Measurements from ENCODE around the gene SIAH1. TPM values are rescaled to one million over a fixed set of nuclear protein-coding genes. Genes with fewer than 3 reads are reported as not detected.
"Not testable (repeated sequence)": the region's sequence is repeated elsewhere in the genome, so short reads cannot be mapped to it uniquely, and the experiment has no call there.

Gene SIAH1
- total RNA-seq, 1 donor from 2014 or later: 93.4 TPM

DNA sequence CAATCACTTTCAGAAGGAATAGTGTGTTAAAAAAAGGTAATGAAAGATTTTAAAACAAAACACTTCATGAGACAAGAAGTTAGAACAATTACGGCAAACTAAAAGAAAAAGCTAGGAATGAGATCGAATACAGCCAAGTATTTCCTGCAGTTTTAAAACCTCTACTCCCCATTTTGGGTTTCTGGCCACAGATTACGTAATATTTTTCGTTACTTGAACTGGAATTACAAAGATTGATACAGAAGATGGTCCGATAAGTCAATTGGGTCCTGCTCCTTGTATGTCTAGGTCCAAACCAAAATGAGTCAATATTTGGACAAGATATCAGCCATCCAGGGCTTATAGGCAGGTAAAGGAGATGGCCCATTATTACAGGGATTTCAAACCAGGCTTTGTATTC is 52.2 kb downstream of the SIAH1 start:
- DNase-seq (ENCODE audit: low spot score): no peak

DNA sequence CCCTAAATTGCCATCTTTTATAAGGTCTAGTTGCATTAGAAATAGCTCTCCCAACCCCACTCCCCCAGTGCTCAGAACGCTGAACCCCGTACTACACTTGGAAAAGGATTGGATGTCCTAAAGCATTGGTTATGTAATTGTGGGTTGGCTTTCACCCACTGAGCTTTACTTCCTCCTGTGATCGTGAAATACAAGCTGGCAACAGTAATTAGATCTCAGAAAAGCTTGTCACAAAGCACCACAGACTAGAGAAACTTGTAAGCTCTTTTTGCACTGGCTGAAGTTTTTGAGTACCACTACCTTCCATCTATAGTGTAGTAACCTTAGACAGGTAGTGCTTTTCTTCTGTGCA is 54.4 kb downstream of the SIAH1 start:
- no peak for DNase-seq (ENCODE audit: low spot score)

DNA sequence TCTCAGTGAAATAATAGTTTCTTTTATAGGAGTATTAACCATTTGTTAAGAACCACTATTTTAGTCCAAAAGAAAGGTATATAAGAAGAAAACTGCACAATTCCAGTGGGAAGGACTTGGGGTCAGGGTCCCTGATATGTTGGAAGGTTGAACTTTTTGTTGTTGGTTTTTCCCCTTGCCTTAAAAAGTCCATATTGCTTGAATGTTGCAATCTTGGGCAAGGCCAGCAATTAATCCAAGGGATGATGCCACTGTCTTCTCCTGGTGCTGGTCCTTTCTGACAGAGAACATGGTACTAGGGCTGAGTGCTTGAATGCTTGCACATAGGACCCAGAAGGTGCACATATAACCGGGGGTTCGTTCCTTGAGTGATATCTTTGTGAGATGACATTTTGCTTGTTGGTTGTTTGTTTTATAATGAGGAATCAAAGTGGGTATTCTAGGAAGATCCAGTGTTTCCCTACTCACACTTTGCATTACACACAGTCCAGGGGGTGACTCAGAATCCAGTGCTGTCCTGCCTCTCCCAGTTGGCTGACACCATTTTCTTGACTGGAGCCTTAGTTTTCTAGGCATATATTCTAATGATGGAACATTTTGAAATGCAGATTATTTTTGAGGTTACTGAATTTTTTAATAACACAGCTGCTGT is 54.9 kb downstream of the SIAH1 start:
- no peak for DNase-seq (ENCODE audit: low spot score)

DNA sequence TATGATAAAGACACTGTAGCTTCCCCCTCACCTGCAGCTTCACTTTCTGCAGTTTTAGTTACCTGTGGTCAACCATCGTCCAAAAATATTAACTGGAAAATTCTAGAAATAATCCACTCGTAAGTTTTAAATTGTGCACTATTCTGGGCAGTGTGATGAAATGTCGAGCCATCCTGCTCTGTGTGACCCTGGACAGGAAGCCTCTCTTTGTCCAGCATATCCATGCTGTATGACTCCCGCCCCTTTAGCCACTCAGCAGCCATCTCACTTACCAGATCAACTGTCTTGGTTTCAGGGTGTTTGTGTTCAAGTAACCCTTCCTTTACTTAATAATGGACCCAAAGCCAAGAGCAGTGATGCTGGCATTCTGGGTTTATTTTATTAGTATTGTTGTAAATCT is 56.1 kb downstream of the SIAH1 start:
- DNase-seq (ENCODE audit: low spot score): no peak

DNA sequence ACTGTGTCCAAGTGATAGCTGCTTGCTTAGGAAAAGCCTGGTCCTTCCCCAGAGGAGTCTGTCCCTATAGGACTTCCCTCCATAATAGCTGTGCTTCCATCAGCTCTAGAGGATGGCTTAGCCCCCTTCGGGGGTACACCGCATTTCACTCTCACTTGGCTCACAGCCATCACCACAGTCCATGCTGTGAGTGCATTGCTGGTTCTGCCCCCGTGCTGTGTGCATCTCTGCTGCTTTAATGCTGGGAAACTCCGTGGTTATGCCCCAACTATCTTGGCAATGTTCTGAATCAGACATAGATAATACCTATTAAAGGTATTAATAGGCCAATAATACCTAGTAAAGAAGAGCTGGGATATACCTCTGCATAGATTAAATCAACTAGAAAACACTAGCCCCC is 58.3 kb downstream of the SIAH1 start:
- DNase-seq (ENCODE audit: low spot score): no peak

DNA sequence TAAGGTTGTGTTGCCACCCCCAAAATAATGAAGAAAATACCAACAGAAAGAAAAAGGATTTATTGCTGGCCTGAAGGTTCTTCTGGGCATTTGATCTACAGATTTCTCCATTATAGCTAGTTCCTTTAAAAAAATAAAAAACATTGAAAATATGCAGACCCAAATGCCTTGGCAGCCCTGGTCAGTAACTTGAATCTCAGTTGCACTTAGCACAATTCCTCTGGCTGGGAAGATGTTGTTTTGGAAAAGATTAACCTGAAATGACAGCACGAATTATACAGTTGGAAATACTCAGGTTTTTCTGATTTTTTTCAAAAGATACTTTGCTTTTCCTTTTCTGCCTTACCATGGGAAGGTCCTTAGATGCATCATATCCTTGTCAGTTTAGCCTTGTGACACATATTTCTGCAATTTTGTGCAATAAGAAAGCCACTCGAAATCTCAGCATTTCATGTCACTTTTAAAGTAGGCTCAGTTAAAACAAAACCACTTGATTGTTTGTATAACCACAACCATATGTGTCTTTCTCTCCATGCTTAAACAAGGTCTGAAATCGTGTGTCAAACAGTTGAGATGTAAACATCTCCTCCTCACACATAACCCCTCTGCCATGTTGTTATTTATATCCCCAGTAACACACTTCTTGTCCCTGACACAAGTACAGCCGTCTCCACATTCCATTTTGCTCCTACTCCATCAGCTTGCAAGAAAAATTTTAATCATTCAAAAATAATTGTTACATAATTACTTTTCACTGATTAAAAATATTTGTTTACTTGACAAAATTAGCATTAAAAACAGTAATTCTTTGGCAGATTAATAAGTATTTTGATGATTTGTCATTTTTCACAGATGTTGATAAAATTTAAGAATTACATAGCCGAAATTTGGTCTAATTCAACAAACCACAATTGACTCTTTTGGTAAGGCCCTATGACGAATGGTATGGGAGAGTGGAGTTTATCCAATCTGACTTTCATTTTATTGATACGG is 61.1 kb downstream of the SIAH1 start:
- no peak for DNase-seq (ENCODE audit: low spot score)

DNA sequence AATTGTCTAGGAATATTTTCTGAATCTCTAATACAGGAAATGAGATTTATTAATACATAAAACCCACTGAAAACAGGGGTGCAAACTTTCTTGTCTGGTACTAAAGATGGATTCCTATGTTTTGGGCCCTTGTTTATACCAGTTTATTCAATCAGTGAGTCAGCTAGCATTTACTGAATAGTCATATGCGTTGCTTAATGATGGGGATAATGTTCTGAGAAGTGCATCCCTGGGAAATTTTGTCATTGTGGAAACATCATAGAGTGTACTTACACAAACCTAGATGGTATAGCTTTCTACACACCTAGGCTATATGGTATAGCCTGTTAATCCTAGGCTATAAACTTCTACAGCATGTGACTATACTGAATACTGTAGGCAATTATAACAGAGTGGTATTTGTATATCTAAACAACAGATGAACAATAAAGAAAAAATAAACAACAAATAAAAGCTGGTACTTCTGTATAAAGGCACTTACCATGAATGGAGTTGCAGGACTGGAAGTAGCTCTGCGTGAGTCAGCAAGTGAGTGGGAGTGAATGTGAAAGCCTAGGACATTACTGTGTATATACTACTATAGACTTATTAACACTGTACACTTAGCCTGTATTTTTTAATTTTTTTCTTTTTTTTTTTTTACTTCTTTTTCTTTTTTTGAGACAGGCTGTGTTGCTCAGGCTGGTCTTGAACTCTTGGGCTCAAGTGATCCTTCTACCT is 63.7 kb downstream of the SIAH1 start:
- DNase-seq (ENCODE audit: low spot score): no peak

DNA sequence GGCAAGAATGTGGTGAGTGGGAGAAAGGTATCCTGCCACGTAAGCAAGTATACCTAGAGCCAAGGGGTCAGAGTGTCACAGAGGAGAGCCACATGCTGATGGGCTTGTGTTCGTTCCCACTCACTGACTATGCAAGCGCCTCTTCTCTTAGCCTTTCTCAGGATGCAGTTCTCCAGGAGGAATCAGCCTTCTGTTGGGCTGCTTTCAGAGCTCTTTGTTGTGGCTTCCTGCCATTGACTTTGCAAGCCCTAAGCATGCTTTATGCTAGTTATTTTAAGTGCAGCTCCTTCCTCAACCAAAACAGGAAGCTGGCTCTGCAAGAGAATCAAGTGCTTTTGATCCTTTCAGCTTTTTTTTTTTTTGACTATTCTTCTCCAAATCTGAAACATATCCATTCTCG is 66.6 kb downstream of the SIAH1 start:
- peak; percentile 53 for DNase-seq (ENCODE audit: low spot score)

DNA sequence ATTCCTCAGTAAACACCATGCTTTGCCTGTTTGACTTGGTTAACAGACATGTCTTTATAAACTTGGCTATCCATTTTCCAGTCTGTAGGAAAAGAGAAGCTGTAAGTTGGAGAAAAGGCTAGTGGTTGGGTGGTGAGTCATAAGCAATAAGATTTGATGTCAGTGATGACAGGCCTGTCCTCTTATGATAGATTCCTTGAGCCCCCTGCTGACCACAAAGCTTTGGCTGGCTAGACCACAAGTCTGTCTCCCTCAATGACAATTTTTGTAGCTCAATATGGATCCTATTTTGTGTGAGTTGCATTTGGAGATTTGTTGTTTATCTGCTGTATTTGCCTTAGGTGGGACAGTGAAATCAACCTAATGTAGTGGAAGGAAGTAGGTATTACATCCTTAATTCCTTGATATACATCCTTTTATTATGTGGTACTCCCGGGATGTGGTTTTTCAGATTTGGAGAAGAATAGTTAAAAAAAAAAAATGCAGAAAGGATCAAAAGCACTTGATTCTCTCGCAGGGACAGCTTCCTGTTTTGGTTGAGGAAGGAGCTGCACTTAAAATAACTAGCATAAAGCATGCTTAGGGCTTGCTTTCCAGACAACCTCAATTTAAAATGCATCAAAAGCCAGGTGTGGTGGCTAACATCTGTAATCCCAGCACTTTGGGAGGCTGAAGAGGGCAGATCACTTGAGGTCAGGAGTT is 67.4 kb downstream of the SIAH1 start:
- no peak for DNase-seq (ENCODE audit: low spot score)

DNA sequence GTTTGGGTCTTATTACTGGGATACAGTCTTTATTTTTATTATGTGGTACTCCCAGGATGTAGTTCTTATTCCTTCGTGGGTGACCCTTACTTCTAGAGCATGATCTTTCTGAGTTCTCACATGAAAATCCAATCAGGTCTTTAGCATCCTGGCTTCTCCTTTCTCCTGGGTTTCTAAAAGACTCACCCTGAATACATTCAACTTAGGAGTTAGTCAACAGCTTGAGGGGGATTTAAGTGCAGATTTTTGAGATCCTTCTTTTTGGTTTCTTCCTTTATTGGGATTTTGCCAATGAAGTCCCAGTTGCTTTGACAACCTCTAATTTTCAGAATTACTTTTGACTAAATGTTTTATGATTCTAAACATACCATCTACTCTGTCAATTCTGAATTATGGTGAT is 68.2 kb downstream of the SIAH1 start:
- DNase-seq (ENCODE audit: low spot score): no peak

DNA sequence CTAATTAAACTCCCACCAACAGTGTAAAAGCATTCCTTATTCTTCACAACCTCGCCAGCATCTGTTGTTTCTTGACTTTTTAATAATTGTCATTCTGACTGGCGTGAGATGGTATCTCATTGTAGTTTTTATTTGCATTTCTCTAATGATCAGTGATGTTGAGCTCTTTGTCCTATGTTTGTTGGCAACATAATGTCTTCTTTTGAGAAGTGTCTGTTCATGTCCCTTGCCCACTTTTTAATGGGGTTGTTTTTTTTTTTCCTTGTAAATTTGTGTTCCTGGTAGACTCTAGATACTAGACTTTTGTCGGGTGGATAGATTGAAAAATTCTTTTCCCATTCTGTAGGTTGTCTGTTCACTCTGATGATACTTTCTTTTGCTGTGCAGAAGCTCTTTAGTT is 71.3 kb downstream of the SIAH1 start:
- not testable (repeated sequence) for DNase-seq (ENCODE audit: low spot score)

DNA sequence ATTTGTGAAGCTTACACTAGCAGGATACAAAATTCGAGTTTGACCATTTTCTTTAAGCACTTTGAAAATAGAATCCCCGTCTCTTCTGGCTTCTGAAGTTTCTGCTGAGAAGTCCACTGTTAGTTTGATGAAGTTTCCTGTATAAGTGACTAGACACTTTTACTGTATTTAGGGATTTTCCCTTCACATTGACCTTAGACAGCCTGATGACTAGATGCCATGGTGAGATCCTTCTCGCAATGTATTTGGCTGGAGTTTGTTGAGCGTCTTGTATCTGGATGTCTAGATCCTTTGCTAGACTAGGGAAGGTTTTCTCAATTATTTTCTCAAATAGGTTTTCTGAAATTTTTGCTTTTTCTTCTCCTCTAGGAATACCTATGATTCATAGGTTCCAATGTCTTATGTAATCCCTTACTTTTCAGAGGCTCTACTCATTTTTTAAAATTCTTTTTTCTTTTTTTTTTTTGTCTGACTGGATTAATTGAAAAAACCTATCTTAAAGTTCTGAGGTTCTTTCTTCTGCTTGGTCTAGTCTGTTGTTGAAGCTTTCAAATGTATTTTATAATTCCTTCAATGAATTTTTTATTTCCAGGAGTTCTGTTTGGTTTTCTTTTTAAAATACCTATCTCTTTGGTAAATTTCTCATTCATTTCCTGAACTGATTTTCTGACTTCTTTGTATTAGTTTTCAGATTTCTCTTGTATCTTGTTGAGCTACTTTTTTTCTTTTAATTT is 74.1 kb downstream of the SIAH1 start:
- DNase-seq (ENCODE audit: low spot score): no peak

Other genes with a start within 250 kb of the SIAH1 start
- not detected for gene ABCC12, start 229.4 kb downstream of the SIAH1 start, total RNA-seq (ENCODE audit: insufficient read depth, low replicate concordance)
- gene LONP2, start 141.1 kb downstream of the SIAH1 start, total RNA-seq (ENCODE audit: insufficient read depth, low replicate concordance): 43.6 TPM
- 0.96 TPM for gene ABCC11, start 137.9 kb downstream of the SIAH1 start, total RNA-seq (ENCODE audit: insufficient read depth, low replicate concordance)
- 34.2 TPM for gene N4BP1, start 224.8 kb upstream of the SIAH1 start, total RNA-seq (ENCODE audit: insufficient read depth, low replicate concordance)

All from umbilical cord (tissue), 2 donors.